Heart right ventricle (tissue), 16 donors: ENCODE data around the gene P3H2. TPM values are rescaled to one million over a fixed set of nuclear protein-coding genes. Genes with fewer than 3 reads are reported as not detected.
"Not testable (repeated sequence)": the region's sequence is repeated elsewhere in the genome, so short reads cannot be mapped to it uniquely, and the experiment has no call there.

Experiments used
- ATAC-seq, 8 donors: fragments of 200-7000 bp; cut with Tn5 transposase; one replicate each; pipeline ENCODE4 v1.9.1; 2020; ENCODE audit warnings: mild to moderate bottlenecking in 8 of 8, moderate library complexity in 8 of 8, moderate number of reproducible peaks in 1 of 8
- DNase-seq, 2 donors: peaks; one replicate each; pipeline ENCODE4 v3.0.0-alpha.2; 2020
- H3K27ac ChIP-seq, 10 donors: fragments of 200-600 bp; sonication (generic) in 2 of 10; one replicate each; pipeline versions ENCODE4 v1.5.0 to v1.8.0; 2020 to 2022; ENCODE audit warnings: mild to moderate bottlenecking in 3 of 10
- H3K27me3 ChIP-seq, 7 donors: fragments of 200-600 bp; one replicate each; pipeline ENCODE4 v1.8.0; 2021 to 2022; ENCODE audit warnings: mild to moderate bottlenecking in 2 of 7
- H3K36me3 ChIP-seq, 9 donors: fragments of 200-600 bp; sonication (generic) in 1 of 9; one replicate each; pipeline versions ENCODE4 v1.5.0 to v1.8.0; 2020 to 2022; ENCODE audit warnings: mild to moderate bottlenecking in 2 of 9
- H3K4me1 ChIP-seq, 9 donors: fragments of 200-600 bp; sonication (generic) in 1 of 9; one replicate each; pipeline versions ENCODE4 v1.5.0 to v1.8.0; 2020 to 2022; ENCODE audit warnings: mild to moderate bottlenecking in 4 of 9
- H3K4me3 ChIP-seq, 10 donors: fragments of 200-600 bp; sonication (generic) in 2 of 10; one replicate each; pipeline versions ENCODE4 v1.5.0 to v1.8.0; 2020 to 2022; ENCODE audit warnings: mild to moderate bottlenecking in 7 of 10, moderate library complexity in 2 of 10
- H3K9me3 ChIP-seq, 11 donors: fragments of 200-600 bp in 10 of 11; sonication (generic) in 2 of 11; one replicate each; pipeline versions ENCODE4 v1.5.0 to v1.8.0; 2013 to 2022; ENCODE audit warnings: mild to moderate bottlenecking in 2 of 11, control low read depth in 1 of 11, moderate library complexity in 1 of 11
- CTCF ChIP-seq, 9 donors: fragments of 200-600 bp; sonication (generic) in 2 of 9; IDR thresholded peaks; one replicate each; pipeline versions ENCODE4 v1.5.0 to v1.8.0; 2021 to 2022; ENCODE audit warnings: antibody characterized with exemption in 9 of 9, mild to moderate bottlenecking in 5 of 9, moderate library complexity in 1 of 9
- WGBS, 2 donors: extraction: QIAGEN DNeasy Blood & Tissue Kit; methylation state at CpG; one replicate each; pipeline ENCODE4 v1.1.7; 2013; ENCODE audit warnings: inconsistent platforms in 1 of 2; 5-methylcytosine and 5-hydroxymethylcytosine counted together
- intact Hi-C, 10 donors: fragments of 100-400 bp; cut with DNase I; formaldehyde crosslinking; loops; one replicate each; pipeline versions ENCODE4 v1.11.1 to v1.14.2; 2022
- polyA plus RNA-seq, 2 donors: library from polyadenylated mRNA; stranded (reverse); fragments of 200-250 nt; gene quantifications; one replicate each; pipeline ENCODE4 v1.2.3, GENCODE V29; 2013
- total RNA-seq, 10 donors: library from RNA; stranded (reverse); fragmentation: NEBNext Ultra II Directional in 3 of 10; extraction: Animal tissue kit (Norgen Biotek cat#: 25700) in 3 of 10; gene quantifications; one replicate each; pipeline versions ENCODE4 v1.2.1 to v1.2.4, GENCODE V29; 2021 to 2023
- donor health status: Arrhythmogenic right ventricular cardiomyopathy.
- donor health status: ischemic (EF 13 %, LVEDD 7.1; RV severe dilation, severe dysfunction).
- donor health status: healthy with polysubstance abuse.
- donor health status: DM: no; HTN: yes; CAD: no.
- donor health status: DM: no; HTN: no; CAD: no.
- donor health status: ischemic (EF 25% LVEDD 6.9; RV normal size, moderate dysfunction).
- donor health status: ischemic (EF 25% LVEDD 5.7; RV mildly dilated, moderate dysfunction).
- donor health status: healthy.
- donor health status: DM: yes; HTN: yes; CAD: no.
- donor health status: Ischemic cardiomyopathy.
- donor health status: ischemic (EF 35%, LVEDD 5.7; RV mildly dilated, moderate dysfunction).
- donor health status: nonischemic (EF 11% LVEDD 7.7; RV severe dilation, severe dysfunction).
- donor health status: DM: yes; HTN: yes; CAD: no.
- donor health status: PGD.
- donor health status: ischemic (EF 29% LVEDD 5.4; RV normal size, mild dysfunction).
- donor health status: nonischemic (EF 23%, LVEDD 6.1; RV moderate dilation, normal function).

Gene P3H2
- total and polyA plus RNA-seq, 12 donors = 0.49 to 28.8 (median 3.5) TPM

DNA sequence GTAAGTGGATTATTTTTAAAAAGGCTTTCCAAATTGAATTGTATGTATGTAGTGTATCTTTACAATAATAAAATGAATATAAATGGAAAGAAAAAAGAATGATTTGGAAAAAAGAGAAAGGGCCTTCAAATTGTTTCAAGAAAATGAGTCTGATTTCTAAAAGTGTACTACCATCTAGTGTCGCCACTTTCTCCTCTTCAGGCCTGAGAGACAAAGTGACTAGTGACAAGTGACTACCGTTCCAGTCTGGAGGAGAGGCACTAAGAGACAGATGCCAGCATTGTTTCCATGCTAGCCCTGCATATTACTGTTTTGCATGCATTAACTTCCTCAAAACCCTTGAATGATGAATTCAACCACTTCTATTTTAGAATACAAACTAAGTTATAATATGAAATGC is 39.3 kb downstream of the P3H2 start:
- WGBS, 2 donors = 71 to 73% methylated on average over 2 of the region's 2 CpGs
- intact Hi-C loops = no loop called here
- TF ChIP-seq CTCF (IDR thresholded peaks at IDR 0.05) = peak in 4 of 9 donors; percentile 6 to 29 (median 27)
- DNase-seq (no peak), ATAC-seq (no peak)
- Histone ChIP-seq H3K9me3 (no peaks in the 10 kb centered on the region), H3K27ac (no peak overlapping the region), H3K4me3 (no peak overlapping the region), H3K27me3 (no peaks in the 10 kb centered on the region), H3K36me3 (no peaks in the 10 kb centered on the region), H3K4me1 (peaks cover 0 to 10% (median 0%) of the 10 kb centered on the region in 9 donors)

GRCh38 chr3:190079173-190079572 is 41.5 kb downstream of the P3H2 start:
- DNase-seq, intact Hi-C loops, H3K36me3 ChIP-seq, H3K27me3 ChIP-seq, H3K4me3 ChIP-seq, ATAC-seq, H3K9me3 ChIP-seq, H3K27ac ChIP-seq: not testable (repeated sequence)
- 95 to 98% methylated on average over 2 of the region's 2 CpGs for WGBS, 2 donors
- H3K4me1 ChIP-seq = peaks cover 0 to 14% (median 0%) of the 10 kb centered on the region in 9 donors

- no peak for TF ChIP-seq CTCF (IDR thresholded peaks at IDR 0.05)
- Histone ChIP-seq H3K4me3 (no peak overlapping the region), H3K4me1 (peaks cover 0 to 21% (median 0%) of the 10 kb centered on the region in 9 donors), H3K9me3 (no peaks in the 10 kb centered on the region), H3K27ac (peak overlapping the region in 1 of 10 donors; percentile 23), H3K27me3 (no peaks in the 10 kb centered on the region), H3K36me3 (no peaks in the 10 kb centered on the region)
- no peak for DNase-seq
- ATAC-seq = no peak
- intact Hi-C loops = no loop called here
- WGBS, 2 donors = 40 to 100% methylated on average over 1 of the region's 1 CpG
Measured at GRCh38 chr3:190077395-190078045, 43.2 kb downstream of the P3H2 start.

DNA sequence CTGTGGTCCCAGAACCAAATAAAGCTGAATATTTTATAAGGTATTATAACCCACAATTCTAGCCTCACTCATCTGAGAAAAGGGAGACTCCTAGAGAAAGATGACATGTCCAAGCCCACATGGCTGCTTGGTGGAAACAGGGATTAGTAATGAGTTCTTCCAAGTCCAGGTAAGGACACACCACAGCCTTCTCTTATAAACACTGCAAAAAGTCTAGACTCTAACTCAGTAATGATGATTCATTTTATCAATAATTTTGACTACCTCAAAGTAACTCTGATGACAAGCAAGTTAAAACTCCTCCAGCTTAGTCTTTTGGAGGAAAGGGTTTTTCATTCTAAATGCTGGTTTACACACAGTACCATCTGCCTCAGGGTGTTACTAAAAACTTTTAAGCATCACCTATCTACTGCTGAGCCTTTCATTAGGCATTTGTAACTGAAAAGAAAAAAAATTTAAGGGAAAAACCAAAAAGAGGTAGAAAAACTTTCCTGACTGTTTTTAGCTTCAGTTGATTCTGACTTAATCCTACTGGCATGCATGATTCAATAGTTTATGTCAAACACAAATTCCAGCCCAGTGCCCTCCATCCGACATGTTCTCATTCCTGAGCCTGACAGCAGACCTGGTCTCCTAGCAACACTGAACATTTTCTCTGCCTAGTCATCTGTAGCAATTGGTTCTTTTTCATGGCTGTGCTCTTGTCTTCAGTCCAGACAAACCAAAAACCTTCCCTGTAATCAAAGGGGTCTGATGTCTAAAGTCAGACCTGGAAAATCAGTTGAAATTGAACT is 43.9 kb downstream of the P3H2 start:
- Histone ChIP-seq H3K4me1 (peaks cover 0 to 21% (median 0%) of the 10 kb centered on the region in 9 donors), H3K27ac (peak overlapping the region in 1 of 10 donors; percentile 23), H3K4me3 (no peak overlapping the region), H3K36me3 (no peaks in the 10 kb centered on the region), H3K27me3 (no peaks in the 10 kb centered on the region), H3K9me3 (no peaks in the 10 kb centered on the region)
- intact Hi-C loops = no loop called here
- WGBS, 2 donors = 29 to 36% methylated on average over 1 of the region's 1 CpG
- DNase-seq (no peak), ATAC-seq (peak in 5 of 8 donors; percentile 38 to 79 (median 76))
- no peak for TF ChIP-seq CTCF (IDR thresholded peaks at IDR 0.05)

GRCh38 chr3:190076136-190076535 is 44.6 kb downstream of the P3H2 start:
- Histone ChIP-seq H3K4me3 (no peak overlapping the region), H3K36me3 (no peaks in the 10 kb centered on the region), H3K27me3 (no peaks in the 10 kb centered on the region), H3K4me1 (peaks cover 0 to 21% (median 0%) of the 10 kb centered on the region in 9 donors), H3K27ac (no peak overlapping the region), H3K9me3 (no peaks in the 10 kb centered on the region)
- peak in 1 of 8 donors; percentile 29 for ATAC-seq
- intact Hi-C loops = no loop called here
- DNase-seq = no peak
- no peak for TF ChIP-seq CTCF (IDR thresholded peaks at IDR 0.05)
